Prostate gland (tissue), 2 donors: ENCODE measurements around the gene FAM240B. TPM values are rescaled to one million over a fixed set of nuclear protein-coding genes. Genes with fewer than 3 reads are reported as not detected.

Experiments
- DNase-seq: peaks from one replicate; pipeline ENCODE4 v3.0.0-alpha.2; 2019; ENCODE audit warnings: low spot score
- H3K27ac ChIP-seq, 2 donors: fragments of 200-600 bp; sonication (generic); 2 replicates each; pipeline ENCODE4 v1.5.1; 2017 to 2019
- H3K27me3 ChIP-seq: fragments of 200-600 bp; sonication (generic); replicated peaks from 2 replicates; pipeline ENCODE4 v1.5.1; 2019; ENCODE audit not compliant: insufficient read depth
- H3K36me3 ChIP-seq, 2 donors: fragments of 200-600 bp; sonication (generic); 1 replicate in 1 of 2; 2 replicates in 1 of 2; pipeline versions ENCODE4 v1.5.1 to v1.8.1; 2017 to 2019
- H3K4me1 ChIP-seq: fragments of 200-600 bp; sonication (generic); replicated peaks from 2 replicates; pipeline ENCODE4 v1.5.1; 2019
- H3K4me3 ChIP-seq, 2 donors: fragments of 200-600 bp; sonication (generic); 2 replicates each; pipeline ENCODE4 v1.5.1; 2017 to 2019
- H3K9me3 ChIP-seq: fragments of 200-600 bp; sonication (generic); 2 replicates; pipeline ENCODE4 v1.5.1; 2017
- POLR2A ChIP-seq: fragments of 450-650 bp; IDR thresholded peaks from one replicate; pipeline ENCODE4 v1.6.1; 2016; ENCODE audit warnings: antibody characterized with exemption, mild to moderate bottlenecking
- POLR2AphosphoS5 ChIP-seq: sonication (generic); formaldehyde crosslinking; IDR thresholded peaks from one replicate; pipeline ENCODE4 v1.6.1; 2017; ENCODE audit warnings: antibody characterized with exemption
- WGBS: methylation state at CpG from one replicate; pipeline ENCODE4 v1.1.5; 2018; 5-methylcytosine and 5-hydroxymethylcytosine counted together
- intact Hi-C: fragments of 100-400 bp; cut with DNase I; formaldehyde crosslinking; loops from one replicate; pipeline ENCODE4 v1.14.2; 2022
- small RNA-seq, 2 donors: library from RNA; depleted of rRNA; stranded (forward); fragments of <200 nt; gene quantifications; one replicate each; pipeline ENCODE3, GENCODE V24; 2016
- total RNA-seq, 2 donors: library from RNA; depleted of rRNA; stranded (reverse); fragments of >200 nt; gene quantifications; one replicate each; pipeline ENCODE4 v1.1.0, GENCODE V29; 2016
- TF ChIP-seq, protein P1 (sequence below), 4 experiments: fragments of 200-600 bp in 2 of 4; fragments of 450-650 bp in 2 of 4; sonication (generic) in 2 of 4; IDR thresholded peaks; 1 replicate in 3 of 4; 2 replicates in 1 of 4; pipeline ENCODE4 v1.5.1; 2016 to 2019; ENCODE audit warnings: antibody characterized with exemption in 4 of 4, mild to moderate bottlenecking in 2 of 4, moderate library complexity in 2 of 4

FAM240B gene
- total RNA-seq, 2 donors from 2014 or later: 2.0 TPM; not detected in 1

GRCh38 chr9:38649731-38650363 is 70.1 kb downstream of the FAM240B start:
- Histone ChIP-seq H3K4me1 (no peaks in the 10 kb centered on the region), H3K9me3 (no peaks in the 10 kb centered on the region), H3K27me3 (no peaks in the 10 kb centered on the region), H3K4me3 (no peak overlapping the region), H3K27ac (no peak overlapping the region), H3K36me3 (no peaks in the 10 kb centered on the region)
- no peak for DNase-seq
- intact Hi-C loops: no loop called here
- TF ChIP-seq, protein P1, sequence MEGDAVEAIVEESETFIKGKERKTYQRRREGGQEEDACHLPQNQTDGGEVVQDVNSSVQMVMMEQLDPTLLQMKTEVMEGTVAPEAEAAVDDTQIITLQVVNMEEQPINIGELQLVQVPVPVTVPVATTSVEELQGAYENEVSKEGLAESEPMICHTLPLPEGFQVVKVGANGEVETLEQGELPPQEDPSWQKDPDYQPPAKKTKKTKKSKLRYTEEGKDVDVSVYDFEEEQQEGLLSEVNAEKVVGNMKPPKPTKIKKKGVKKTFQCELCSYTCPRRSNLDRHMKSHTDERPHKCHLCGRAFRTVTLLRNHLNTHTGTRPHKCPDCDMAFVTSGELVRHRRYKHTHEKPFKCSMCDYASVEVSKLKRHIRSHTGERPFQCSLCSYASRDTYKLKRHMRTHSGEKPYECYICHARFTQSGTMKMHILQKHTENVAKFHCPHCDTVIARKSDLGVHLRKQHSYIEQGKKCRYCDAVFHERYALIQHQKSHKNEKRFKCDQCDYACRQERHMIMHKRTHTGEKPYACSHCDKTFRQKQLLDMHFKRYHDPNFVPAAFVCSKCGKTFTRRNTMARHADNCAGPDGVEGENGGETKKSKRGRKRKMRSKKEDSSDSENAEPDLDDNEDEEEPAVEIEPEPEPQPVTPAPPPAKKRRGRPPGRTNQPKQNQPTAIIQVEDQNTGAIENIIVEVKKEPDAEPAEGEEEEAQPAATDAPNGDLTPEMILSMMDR (IDR thresholded peaks at IDR 0.05): no peak
- TF ChIP-seq POLR2AphosphoS5: no peak
- no peak for TF ChIP-seq POLR2A
- WGBS: 83% methylated on average over 8 of the region's 8 CpGs

GRCh38 chr9:38644601-38645000 is 75.3 kb downstream of the FAM240B start:
- 53% methylated on average over 2 of the region's 2 CpGs for WGBS

More at GRCh38 chr9:38644601-38645000, 75.3 kb downstream of the FAM240B start:
- Histone ChIP-seq H3K9me3 (no peaks in the 10 kb centered on the region), H3K27ac (no peak overlapping the region), H3K4me1 (no peaks in the 10 kb centered on the region), H3K4me3 (no peak overlapping the region), H3K36me3 (no peaks in the 10 kb centered on the region), H3K27me3 (no peaks in the 10 kb centered on the region)
- DNase-seq: no peak
- TF ChIP-seq, protein P1 (IDR thresholded peaks at IDR 0.05): no peak
- TF ChIP-seq POLR2AphosphoS5 (no peak), POLR2A (no peak)
- intact Hi-C loops: no loop called here

Small RNA genes within 50 kb of the gene (small RNA-seq; reads per million reads assigned to genes)
- 0 reads per million in 2 donors for gene RNU6-765P

Other genes with a start within 250 kb of the FAM240B start
- gene ANKRD18A, start 99.5 kb downstream of the FAM240B start, total RNA-seq: 10 to 100 TPM; 13.9 to 33.7 TPM